ENCODE measurements around the gene PGGT1B. TPM values are rescaled to one million over a fixed set of nuclear protein-coding genes. Genes with fewer than 3 reads are reported as not detected.
"Not testable (repeated sequence)": the region's sequence is repeated elsewhere in the genome, so short reads cannot be mapped to it uniquely, and the experiment has no call there.

PGGT1B gene
- total RNA-seq, 1 donor from 2014 or later, result 6.6 TPM

- DNase-seq (ENCODE audit: low read depth), result no peak
Observed at GRCh38 chr5:115260248-115260647, 2.4 kb downstream of the PGGT1B start.

GRCh38 chr5:115257981-115258380 lies 4.7 kb downstream of the PGGT1B start:
- DNase-seq (ENCODE audit: low read depth), result no peak

DNA sequence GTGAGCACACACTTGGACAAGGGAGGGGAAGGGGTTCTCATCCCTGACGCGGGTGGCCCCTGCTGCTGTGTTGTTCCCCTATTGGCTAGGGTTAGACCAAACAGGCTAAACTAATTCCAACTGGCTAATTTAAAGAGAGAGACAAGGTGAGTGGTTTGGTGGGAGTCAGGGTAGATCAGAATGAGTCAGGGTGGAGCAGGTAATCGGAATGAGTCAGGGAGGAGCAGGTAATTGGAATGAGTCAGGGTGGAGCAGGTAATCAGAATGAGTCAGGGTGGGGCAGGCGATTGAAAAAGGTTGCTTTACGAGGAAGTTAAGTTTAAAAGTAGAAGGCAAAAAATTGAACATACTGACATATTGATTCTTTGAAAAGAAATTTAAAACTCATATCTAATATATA lies 13.3 kb downstream of the PGGT1B start:
- DNase-seq (ENCODE audit: low read depth), result not testable (repeated sequence)

DNA sequence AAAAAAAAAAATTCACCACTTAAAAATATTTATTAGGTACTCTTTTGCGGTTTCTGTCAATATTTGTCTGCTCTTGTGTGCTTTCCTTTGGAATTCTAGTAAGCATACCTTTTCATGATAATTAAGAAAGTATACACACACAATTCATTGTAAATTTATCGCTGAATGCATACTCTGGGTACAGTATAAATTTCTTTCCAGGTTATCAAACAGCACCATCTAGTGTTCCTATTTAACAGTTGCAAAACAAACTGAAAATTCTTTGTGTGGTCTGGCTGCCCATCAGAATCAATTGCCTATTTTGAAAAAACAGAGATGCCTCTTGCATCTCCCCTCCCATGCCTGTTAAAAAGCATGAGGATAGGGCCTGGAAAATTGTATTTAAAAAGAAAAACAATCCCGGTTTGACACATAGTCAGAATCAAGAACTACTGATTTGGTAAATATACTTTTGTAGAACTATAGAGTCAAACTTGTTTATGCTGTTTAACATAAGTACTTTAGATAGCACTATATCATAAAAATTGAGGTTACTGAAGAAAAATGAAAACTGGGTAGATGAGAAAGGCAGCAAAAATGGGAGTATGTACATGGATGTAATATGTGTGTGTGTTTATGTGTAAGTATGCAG lies 16.2 kb downstream of the PGGT1B start:
- peak; percentile 52 for DNase-seq (ENCODE audit: low read depth)

- DNase-seq (ENCODE audit: low read depth), result peak; percentile 18
Observed at GRCh38 chr5:115243412-115243811, 19.3 kb downstream of the PGGT1B start.

DNA sequence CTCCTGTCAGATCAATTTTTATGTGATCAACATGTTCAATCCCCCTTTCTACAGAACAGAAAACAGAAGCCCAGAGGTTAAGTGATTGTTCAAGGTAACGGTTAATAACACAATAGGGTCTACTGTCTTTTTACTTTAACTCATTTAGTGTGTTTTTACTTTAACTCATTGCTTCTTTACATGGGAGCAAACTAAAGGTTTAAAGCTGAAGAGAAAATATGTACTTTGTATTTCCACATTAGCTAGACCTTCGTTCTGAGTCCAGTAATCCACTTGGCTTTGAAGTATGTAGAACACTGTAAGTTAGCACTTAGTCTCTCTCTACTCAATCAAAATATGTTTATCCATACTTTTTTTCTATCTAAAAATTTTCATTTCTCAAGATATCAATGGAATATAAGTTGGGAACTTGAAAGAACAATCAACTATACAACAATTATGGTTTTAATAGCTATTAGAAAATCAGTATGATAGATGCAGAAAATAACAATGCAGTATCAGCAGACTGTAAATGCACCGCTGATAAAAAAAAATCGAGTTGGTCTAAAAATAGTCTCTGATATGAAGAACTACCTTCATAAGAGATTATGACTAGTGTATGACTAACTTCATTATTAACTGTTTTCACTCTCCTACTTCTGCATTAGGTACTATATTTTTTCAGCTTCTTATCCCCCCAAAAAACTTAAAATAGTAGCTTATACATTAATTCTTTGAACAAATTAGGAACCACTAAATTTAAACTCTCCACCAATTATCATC lies 20.6 kb downstream of the PGGT1B start:
- peak; percentile 7 for DNase-seq (ENCODE audit: low read depth)

DNA sequence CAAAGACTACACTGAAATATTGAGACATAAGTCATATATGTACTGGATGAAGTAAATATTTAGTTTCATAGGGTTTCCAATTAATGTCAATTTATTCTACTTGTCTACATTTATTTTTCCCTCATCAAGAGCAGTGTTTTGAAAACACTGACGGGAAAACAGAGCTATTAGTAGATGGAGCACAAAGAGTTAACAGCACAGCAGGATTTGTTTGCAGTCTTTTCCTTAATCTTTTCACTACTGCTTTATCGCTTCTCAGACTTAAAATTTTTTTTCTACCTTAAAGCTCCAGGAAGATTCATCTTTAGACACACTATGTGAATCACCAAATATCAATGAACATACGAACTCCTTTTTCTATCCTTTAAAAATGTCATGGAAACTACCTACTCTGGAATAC lies 25.6 kb downstream of the PGGT1B start:
- DNase-seq (ENCODE audit: low read depth), result no peak

DNA sequence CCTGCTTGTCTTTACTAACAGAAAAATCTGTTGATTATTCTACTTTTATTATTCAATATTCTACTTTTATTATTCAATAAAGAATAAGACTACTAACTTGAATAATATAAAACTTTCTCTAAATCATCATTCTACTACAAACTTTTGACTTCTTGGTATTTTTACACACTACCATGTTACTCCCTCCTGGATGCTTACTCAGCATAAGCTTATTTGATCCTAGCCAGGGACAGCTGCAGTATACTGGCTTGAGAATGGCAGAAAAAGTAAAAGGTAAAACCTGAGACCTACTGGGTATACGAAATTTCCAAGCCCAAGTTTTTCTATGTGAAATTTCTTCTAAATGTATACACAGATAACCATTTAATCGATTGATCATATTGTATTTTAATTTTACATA lies 26.1 kb downstream of the PGGT1B start:
- DNase-seq (ENCODE audit: low read depth), result peak; percentile 15

GRCh38 chr5:115231598-115231997 lies 31.1 kb downstream of the PGGT1B start:
- DNase-seq (ENCODE audit: low read depth), result no peak

GRCh38 chr5:115229606-115230005 lies 33.1 kb downstream of the PGGT1B start:
- DNase-seq (ENCODE audit: low read depth), result no peak

DNA sequence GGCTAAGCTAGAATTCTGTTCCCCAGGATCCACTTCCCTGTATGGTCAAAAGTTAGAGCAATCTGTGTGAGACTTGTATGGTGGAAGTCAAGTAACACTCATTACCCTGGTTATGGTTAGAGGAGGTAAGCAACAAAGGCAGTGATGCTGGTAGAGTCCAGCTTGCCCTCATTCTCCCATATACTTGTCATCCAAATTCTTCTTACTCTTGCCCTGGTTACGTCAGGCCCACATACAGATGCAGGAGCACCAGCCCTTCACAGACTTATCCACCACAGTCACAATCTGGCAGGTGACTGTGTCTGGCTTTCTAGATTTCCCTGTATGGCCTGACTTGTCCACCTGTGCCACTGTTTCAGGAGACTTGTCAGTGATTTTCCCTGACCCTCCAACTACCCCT lies 35.4 kb downstream of the PGGT1B start:
- DNase-seq (ENCODE audit: low read depth), result no peak

GRCh38 chr5:115214541-115214940 lies 48.1 kb downstream of the PGGT1B start:
- DNase-seq (ENCODE audit: low read depth), result no peak

GRCh38 chr5:115209279-115209678 lies 53.4 kb downstream of the PGGT1B start:
- no peak for DNase-seq (ENCODE audit: low read depth)

GRCh38 chr5:115202952-115203351 lies 59.7 kb downstream of the PGGT1B start:
- DNase-seq (ENCODE audit: low read depth), result no peak

- no peak for DNase-seq (ENCODE audit: low read depth)
Observed at GRCh38 chr5:115196161-115196560, 66.5 kb downstream of the PGGT1B start.

- peak; percentile 8 for DNase-seq (ENCODE audit: low read depth)
Observed at GRCh38 chr5:115194676-115195075, 68.0 kb downstream of the PGGT1B start.

GRCh38 chr5:115193295-115193694 lies 69.4 kb downstream of the PGGT1B start:
- no peak for DNase-seq (ENCODE audit: low read depth)

- DNase-seq (ENCODE audit: low read depth), result no peak
Observed at GRCh38 chr5:115192098-115192497, 70.6 kb downstream of the PGGT1B start.

DNA sequence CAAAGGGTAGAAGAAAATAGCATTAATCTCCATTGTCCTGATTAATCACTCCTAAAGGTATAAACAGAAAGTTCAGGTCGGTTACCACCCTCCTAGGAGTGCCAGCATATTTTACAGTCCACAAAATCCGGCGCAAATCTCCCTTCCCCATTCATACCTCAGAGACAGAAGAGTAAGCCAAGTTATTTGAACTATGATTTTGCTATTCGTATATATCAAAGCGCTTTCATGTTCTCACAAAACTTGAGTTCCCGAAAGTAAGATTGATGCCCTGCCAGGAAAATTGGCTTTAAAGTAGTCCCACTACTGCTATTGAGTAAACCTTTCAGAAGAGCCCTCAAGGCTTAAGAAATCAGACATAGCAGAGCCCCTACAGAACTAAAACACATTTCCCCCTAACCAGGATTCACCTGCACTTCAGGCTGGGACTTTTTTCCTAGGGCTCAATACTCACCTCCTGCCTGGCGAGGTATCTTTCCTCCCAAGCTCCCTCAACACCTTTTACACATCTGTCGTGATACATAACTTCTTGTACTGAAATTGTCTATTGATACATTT lies 71.1 kb downstream of the PGGT1B start:
- DNase-seq (ENCODE audit: low read depth), result no peak

GRCh38 chr5:115190388-115190787 lies 72.3 kb downstream of the PGGT1B start:
- no peak for DNase-seq (ENCODE audit: low read depth)

GRCh38 chr5:115189866-115190265 lies 72.8 kb downstream of the PGGT1B start:
- no peak for DNase-seq (ENCODE audit: low read depth)

- no peak for DNase-seq (ENCODE audit: low read depth)
Observed at GRCh38 chr5:115186794-115187193, 75.9 kb downstream of the PGGT1B start.

DNA sequence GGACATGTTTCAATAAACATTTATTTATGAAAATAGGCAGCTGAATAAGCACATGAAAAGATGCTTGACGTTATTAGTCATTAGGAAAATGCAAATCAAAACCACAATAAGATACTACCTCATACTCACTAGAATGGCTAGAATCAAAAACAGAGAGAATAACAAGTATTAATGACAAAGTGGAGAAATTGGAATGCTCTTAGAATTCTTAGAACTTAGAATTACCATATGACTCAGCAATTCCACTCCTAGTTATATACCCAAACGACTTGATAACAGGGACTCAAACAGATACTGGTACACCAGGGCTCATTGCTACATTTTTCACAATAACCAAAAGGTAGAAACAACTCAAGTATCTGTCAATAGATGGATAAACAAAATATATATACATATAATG lies 77.9 kb downstream of the PGGT1B start:
- DNase-seq (ENCODE audit: low read depth), result no peak

Data from myocyte (in vitro differentiated cells).